H1 (cell line): ENCODE data around the gene TLCD3A. TPM values are rescaled to one million over a fixed set of nuclear protein-coding genes. Genes with fewer than 3 reads are reported as not detected.

Experiments used
- ATF2 ChIP-seq: IDR thresholded peaks from 2 replicates; pipeline ENCODE4 v1.6.1; 2012; ENCODE audit warnings: low read length, inconsistent platforms
- EZH2 ChIP-seq: fragments of 200-600 bp; sonication (generic); IDR thresholded peaks from 2 replicates; pipeline ENCODE4 v1.7.1; 2012; ENCODE audit warnings: low read depth, mild to moderate bottlenecking, moderate library complexity, low read length, inconsistent platforms; ENCODE audit not compliant: severe bottlenecking
- JUND ChIP-seq: IDR thresholded peaks from 2 replicates; pipeline ENCODE4 v1.6.1; 2011; ENCODE audit warnings: mild to moderate bottlenecking, improper control_type of control experiment, low read length
- KDM4A ChIP-seq: IDR thresholded peaks from one replicate; pipeline ENCODE4 v1.7.1; 2012; ENCODE audit warnings: low read depth, mild to moderate bottlenecking, moderate library complexity, low read length, inconsistent platforms; ENCODE audit not compliant: severe bottlenecking
- MAFK ChIP-seq: IDR thresholded peaks from 2 replicates; pipeline ENCODE4 v1.6.1; 2012; ENCODE audit warnings: low read depth, mild to moderate bottlenecking, improper control_type of control experiment, low read length
- POLR2A ChIP-seq, 2 experiments: IDR thresholded peaks; 1 replicate in 1 of 2; 2 replicates in 1 of 2; pipeline ENCODE4 v1.6.1; 2011; ENCODE audit warnings: low read depth in 2 of 2, low read length in 2 of 2, mild to moderate bottlenecking in 2 of 2; ENCODE audit errors: control extremely low read depth in 1 of 2
- RAD21 ChIP-seq, 2 experiments: IDR thresholded peaks in 1 of 2; conservative IDR thresholded peaks in 1 of 2; 2 replicates each; pipeline ENCODE4 v1.6.1; 2011; ENCODE audit warnings: low read depth in 2 of 2, low read length in 2 of 2, improper control_type of control experiment in 1 of 2, inconsistent platforms in 1 of 2, mild to moderate bottlenecking in 1 of 2, moderate library complexity in 1 of 2
- SIRT6 ChIP-seq: IDR thresholded peaks from one replicate; pipeline ENCODE4 v1.7.1; 2012; ENCODE audit warnings: low read length, inconsistent platforms
- TBP ChIP-seq: IDR thresholded peaks from 2 replicates; pipeline ENCODE4 v1.6.1; 2011; ENCODE audit warnings: low read depth, low read length, improper control_type of control experiment
- polyA plus RNA-seq, 7 experiments: library from polyadenylated mRNA; depleted of rRNA in 3 of 7; stranded (reverse) in 5 of 7; unstranded in 2 of 7; fragments of >200 nt in 5 of 7; fragments of 200-250 nt in 2 of 7; gene quantifications; 1 replicate in 5 of 7; 2 replicates in 1 of 7; 4 replicates in 1 of 7; pipeline versions ENCODE4 v1.2.1 to v1.2.3, GENCODE V29; 2011 to 2013; ENCODE audit warnings: missing spikeins in 2 of 7, mixed read lengths in 2 of 7
- total RNA-seq: library from RNA; stranded (reverse); fragmentation: NEBNext Ultra II Directional; extraction: Animal tissue kit (Norgen Biotek cat#: 25700); gene quantifications from 2 replicates; pipeline ENCODE4 v1.2.1, GENCODE V29; 2021

Gene TLCD3A
- total and polyA plus RNA-seq, 2 of the 8 experiments (the other 6 are each of a cell fraction or from before 2014, with no cell fraction given), result 26.1 to 48.8 TPM

GRCh38 chr17:732902-733720 lies 715 bp downstream of the TLCD3A start (continued):
- TF ChIP-seq TBP (no peak; the same call in 1 of the 2 replicates), ATF2 (no peak), JUND (no peak), POLR2A (IDR thresholded peaks at IDR 0.05; ENCODE audit: control extremely low read depth in 1 of 2, low read depth in 2 of 2, low read length in 2 of 2) (peak in 1 of 2 experiments; percentile 6; a peak in 1 of 3 replicates), SIRT6 (no peak), EZH2 (no peak), RAD21 (IDR thresholded peaks at IDR 0.05 in 1 of 2, conservative IDR thresholded peaks at IDR 0.05 in 1 of 2; ENCODE audit: low read depth in 2 of 2, low read length in 2 of 2) (no peak), KDM4A (peak; percentile 33), MAFK (no peak)
